CD14-positive monocyte (primary cell): ENCODE measurements around the gene SYNJ2. TPM values are rescaled to one million over a fixed set of nuclear protein-coding genes. Genes with fewer than 3 reads are reported as not detected.

ENCODE experiments used
- DNase-seq, 3 donors: peaks; one replicate each; pipeline ENCODE4 v3.0.0-alpha.2; 2011 to 2022
- H2AFZ ChIP-seq: 2 replicates; pipeline ENCODE4 v1.6.0; 2012; ENCODE audit warnings: mild to moderate bottlenecking, low read depth, low read length, inconsistent platforms; ENCODE audit not compliant: insufficient read depth, poor library complexity, severe bottlenecking
- H3K27ac ChIP-seq, 2 donors: 1 replicate in 1 of 2; 2 replicates in 1 of 2; pipeline ENCODE4 v1.5.1; 2012 to 2013; ENCODE audit warnings: low read length in 2 of 2, control low read depth in 1 of 2, inconsistent platforms in 1 of 2, low read depth in 1 of 2, mild to moderate bottlenecking in 1 of 2
- H3K27me3 ChIP-seq, 2 donors: one replicate each; pipeline versions ENCODE4 v1.6.0 to v1.6.1; 2011 to 2013; ENCODE audit warnings: low read length in 2 of 2; ENCODE audit not compliant: control insufficient read depth in 2 of 2, insufficient read depth in 2 of 2
- H3K36me3 ChIP-seq, 2 donors: replicated peaks in 1 of 2; 1 replicate in 1 of 2; 2 replicates in 1 of 2; pipeline versions ENCODE4 v1.5.1 to v1.6.1; 2012 to 2013; ENCODE audit warnings: low read length in 2 of 2, control low read depth in 1 of 2, inconsistent platforms in 1 of 2, mild to moderate bottlenecking in 1 of 2; ENCODE audit not compliant: insufficient read depth in 2 of 2, control insufficient read depth in 1 of 2
- H3K4me1 ChIP-seq, 2 donors: 1 replicate in 1 of 2; 2 replicates in 1 of 2; pipeline versions ENCODE4 v1.5.1 to v1.6.1; 2012 to 2013; ENCODE audit warnings: low read length in 2 of 2, control low read depth in 1 of 2, inconsistent platforms in 1 of 2, mild to moderate bottlenecking in 1 of 2, moderate library complexity in 1 of 2; ENCODE audit not compliant: insufficient read depth in 2 of 2, control insufficient read depth in 1 of 2
- H3K4me2 ChIP-seq: replicated peaks from 2 replicates; pipeline ENCODE3; 2012; ENCODE audit warnings: low read length, moderate library complexity, mild to moderate bottlenecking; ENCODE audit not compliant: poor library complexity, severe bottlenecking; ENCODE audit errors: extremely low read depth
- H3K4me3 ChIP-seq, 3 experiments: fragments of 200-600 bp in 1 of 3; sonication (generic) in 1 of 3; replicated peaks in 1 of 3; 1 replicate in 2 of 3; 2 replicates in 1 of 3; pipeline ENCODE4 v1.5.1; 2011 to 2013; ENCODE audit warnings: low read length in 3 of 3, mild to moderate bottlenecking in 3 of 3, control low read depth in 2 of 3, low read depth in 2 of 3, inconsistent platforms in 1 of 3, moderate library complexity in 1 of 3
- H3K79me2 ChIP-seq: 2 replicates; pipeline ENCODE4 v1.6.0; 2012; ENCODE audit warnings: mild to moderate bottlenecking, control low read depth, inconsistent platforms, low read length, moderate library complexity; ENCODE audit not compliant: insufficient read depth
- H3K9ac ChIP-seq: 2 replicates; pipeline ENCODE4 v1.6.0; 2017; ENCODE audit warnings: low read length, mild to moderate bottlenecking; ENCODE audit not compliant: insufficient read depth, poor library complexity, severe bottlenecking
- H3K9me3 ChIP-seq, 2 donors: replicated peaks in 1 of 2; 1 replicate in 1 of 2; 2 replicates in 1 of 2; pipeline versions ENCODE4 v1.5.1 to v1.6.1; 2012 to 2013; ENCODE audit warnings: low read length in 2 of 2, control low read depth in 1 of 2; ENCODE audit not compliant: control insufficient read depth in 1 of 2, insufficient read depth in 1 of 2
- H4K20me1 ChIP-seq: 2 replicates; pipeline ENCODE4 v1.6.0; 2012; ENCODE audit warnings: mild to moderate bottlenecking, low read length, control low read depth, moderate library complexity; ENCODE audit not compliant: insufficient read depth
- H3K27ac Mint-ChIP-seq, 7 donors: one replicate each; pipeline ENCODE4 v1.8.0; 2020; ENCODE audit warnings: mild to moderate bottlenecking in 7 of 7, mixed read lengths in 7 of 7, moderate library complexity in 6 of 7, inconsistent platforms in 2 of 7
- H3K27me3 Mint-ChIP-seq, 3 donors: one replicate each; pipeline ENCODE4 v1.8.0; 2021 to 2022; ENCODE audit warnings: low read depth in 3 of 3, mild to moderate bottlenecking in 3 of 3, mixed read lengths in 3 of 3, moderate library complexity in 3 of 3, inconsistent platforms in 1 of 3
- H3K36me3 Mint-ChIP-seq, 2 donors: one replicate each; pipeline ENCODE4 v1.8.0; 2020; ENCODE audit warnings: mixed read lengths in 2 of 2, inconsistent platforms in 1 of 2, mild to moderate bottlenecking in 1 of 2
- H3K4me1 Mint-ChIP-seq: one replicate; pipeline ENCODE4 v1.8.0; 2020; ENCODE audit warnings: mild to moderate bottlenecking, mixed read lengths
- H3K4me3 Mint-ChIP-seq, 2 donors: one replicate each; pipeline ENCODE4 v1.8.0; 2020; ENCODE audit warnings: mild to moderate bottlenecking in 2 of 2, mixed read lengths in 2 of 2, moderate library complexity in 1 of 2
- H3K9me3 Mint-ChIP-seq, 7 donors: one replicate each; pipeline ENCODE4 v1.8.0; 2020 to 2022; ENCODE audit warnings: mixed read lengths in 7 of 7, mild to moderate bottlenecking in 6 of 7, moderate library complexity in 6 of 7, inconsistent platforms in 2 of 7
- WGBS: methylation state at CpG from one replicate; pipeline ENCODE4 v1.1.5; 2013; ENCODE audit warnings: missing lambda C conversion rate; ENCODE audit not compliant: insufficient coverage; 5-methylcytosine and 5-hydroxymethylcytosine counted together
- intact Hi-C, 2 donors: fragments of 100-400 bp; cut with micrococcal nuclease; formaldehyde crosslinking; loops; one replicate each; pipeline versions ENCODE4 v1.15.0 to v1.15.1; 2023
- polyA plus RNA-seq, 3 donors: library from polyadenylated mRNA; depleted of rRNA in 1 of 3; unstranded in 2 of 3; stranded (reverse) in 1 of 3; fragments of 300-500 nt in 2 of 3; fragments of >200 nt in 1 of 3; fragmentation: Illumina TruSeq in 2 of 3; gene quantifications; 1 replicate in 2 of 3; 2 replicates in 1 of 3; pipeline ENCODE4 v1.2.3, GENCODE V29; 2012 to 2021
- TF ChIP-seq, protein P1 (sequence below): fragments of 200-600 bp; IDR thresholded peaks from one replicate; pipeline ENCODE4 v1.8.0; 2022; ENCODE audit warnings: antibody characterized with exemption, mild to moderate bottlenecking

SYNJ2 gene
- polyA plus RNA-seq, 3 donors, result 0.82 to 2.0 (median 1.6) TPM

DNA sequence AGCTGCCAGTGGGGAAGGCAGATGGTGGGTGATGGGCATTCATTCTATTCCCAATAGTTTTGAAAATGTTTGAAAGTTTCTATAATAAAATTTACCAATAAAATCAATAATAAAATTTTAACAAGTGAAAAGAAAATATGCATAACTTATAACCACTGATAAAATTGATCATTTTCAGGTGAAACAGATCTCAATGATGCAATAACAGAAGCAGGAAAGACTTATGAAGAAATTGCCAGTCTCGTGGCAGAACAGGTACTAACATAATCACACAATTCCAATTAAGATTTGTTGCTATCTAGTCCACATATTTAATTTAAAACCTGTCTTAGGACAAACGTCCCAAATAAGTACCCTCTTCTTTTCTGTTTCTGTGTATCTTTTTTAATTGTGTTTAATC, 45.9 kb upstream of the SYNJ2 start:
- no CpG with 5 or more reads among the region's 2 CpGs for whole genome bisulfite sequencing
- H3K4me3 ChIP-seq, result no peak overlapping the region
- no peak overlapping the region for H3K4me2 ChIP-seq
- peaks cover 29 to 95% of the 10 kb centered on the region in 2 donors for H3K36me3 ChIP-seq
- H4K20me1 ChIP-seq, result no peaks in the 10 kb centered on the region
- H3K9ac ChIP-seq, result no peak overlapping the region
- H3K27ac ChIP-seq, result no peak overlapping the region
- H3K4me1 ChIP-seq, result no peaks in the 10 kb centered on the region
- Mint-ChIP-seq H3K4me1 (no peaks in the 10 kb centered on the region), H3K27me3 (no peaks in the 10 kb centered on the region), H3K27ac (no peak overlapping the region), H3K36me3 (peaks cover 46 to 67% of the 10 kb centered on the region in 2 donors), H3K9me3 (no peaks in the 10 kb centered on the region), H3K4me3 (no peak overlapping the region)
- TF ChIP-seq, protein P1, sequence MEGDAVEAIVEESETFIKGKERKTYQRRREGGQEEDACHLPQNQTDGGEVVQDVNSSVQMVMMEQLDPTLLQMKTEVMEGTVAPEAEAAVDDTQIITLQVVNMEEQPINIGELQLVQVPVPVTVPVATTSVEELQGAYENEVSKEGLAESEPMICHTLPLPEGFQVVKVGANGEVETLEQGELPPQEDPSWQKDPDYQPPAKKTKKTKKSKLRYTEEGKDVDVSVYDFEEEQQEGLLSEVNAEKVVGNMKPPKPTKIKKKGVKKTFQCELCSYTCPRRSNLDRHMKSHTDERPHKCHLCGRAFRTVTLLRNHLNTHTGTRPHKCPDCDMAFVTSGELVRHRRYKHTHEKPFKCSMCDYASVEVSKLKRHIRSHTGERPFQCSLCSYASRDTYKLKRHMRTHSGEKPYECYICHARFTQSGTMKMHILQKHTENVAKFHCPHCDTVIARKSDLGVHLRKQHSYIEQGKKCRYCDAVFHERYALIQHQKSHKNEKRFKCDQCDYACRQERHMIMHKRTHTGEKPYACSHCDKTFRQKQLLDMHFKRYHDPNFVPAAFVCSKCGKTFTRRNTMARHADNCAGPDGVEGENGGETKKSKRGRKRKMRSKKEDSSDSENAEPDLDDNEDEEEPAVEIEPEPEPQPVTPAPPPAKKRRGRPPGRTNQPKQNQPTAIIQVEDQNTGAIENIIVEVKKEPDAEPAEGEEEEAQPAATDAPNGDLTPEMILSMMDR, result no peak
- no peaks in the 10 kb centered on the region for H3K9me3 ChIP-seq
- H2AFZ ChIP-seq, result no peak overlapping the region
- H3K27me3 ChIP-seq, result no peaks in the 10 kb centered on the region
- H3K79me2 ChIP-seq, result no peaks in the 10 kb centered on the region
- DNase-seq, result no peak
- intact Hi-C loops, result no loop called here

DNA sequence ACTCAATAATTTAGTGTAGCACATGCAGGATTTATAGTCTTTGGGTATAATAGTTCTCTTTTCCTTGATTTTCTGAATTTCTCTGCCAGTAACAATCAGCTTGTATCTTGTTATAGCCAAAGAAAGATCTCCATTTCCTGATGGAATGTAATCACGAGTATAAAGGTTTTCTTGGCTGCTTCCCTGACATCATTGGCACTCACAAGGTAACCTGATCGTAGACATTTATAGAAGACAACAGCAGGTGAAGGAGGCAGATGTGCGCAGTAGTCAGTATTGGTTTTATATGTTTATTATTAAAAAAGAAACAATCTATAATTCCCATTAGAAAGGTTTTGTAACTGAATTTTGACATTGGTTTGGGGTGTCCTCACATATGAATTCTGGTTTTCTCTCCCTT, 44.3 kb upstream of the SYNJ2 start:
- Histone ChIP-seq H2AFZ (no peak overlapping the region), H3K27ac (no peak overlapping the region), H3K79me2 (no peaks in the 10 kb centered on the region), H3K27me3 (no peaks in the 10 kb centered on the region), H4K20me1 (no peaks in the 10 kb centered on the region), H3K4me2 (no peak overlapping the region), H3K36me3 (peaks cover 30 to 96% of the 10 kb centered on the region in 2 donors), H3K4me1 (no peaks in the 10 kb centered on the region), H3K4me3 (no peak overlapping the region), H3K9me3 (no peaks in the 10 kb centered on the region), H3K9ac (no peak overlapping the region)
- Mint-ChIP-seq H3K27me3 (no peaks in the 10 kb centered on the region), H3K4me1 (no peaks in the 10 kb centered on the region), H3K36me3 (peaks cover 56 to 67% of the 10 kb centered on the region in 2 donors), H3K4me3 (no peak overlapping the region), H3K27ac (no peak overlapping the region), H3K9me3 (no peaks in the 10 kb centered on the region)
- no CpG with 5 or more reads among the region's 3 CpGs for WGBS
- TF ChIP-seq, protein P1, result no peak
- intact Hi-C loops, result no loop called here
- no peak for DNase-seq
